Ascending aorta (tissue), 2 donors: Measurements from ENCODE around the gene CDCP1. TPM values are rescaled to one million over a fixed set of nuclear protein-coding genes. Genes with fewer than 3 reads are reported as not detected.
"Not testable (repeated sequence)": the region's sequence is repeated elsewhere in the genome, so short reads cannot be mapped to it uniquely, and the experiment has no call there.

Source experiments
- DNase-seq, 2 donors: peaks; one replicate each; pipeline ENCODE4 v3.0.0-alpha.2; 2019; ENCODE audit warnings: low spot score in 2 of 2
- H3K27ac ChIP-seq, 2 donors: fragments of 200-600 bp; sonication (generic); one replicate each; pipeline ENCODE4 v1.5.1; 2016 to 2017; ENCODE audit warnings: mild to moderate bottlenecking in 1 of 2
- H3K27me3 ChIP-seq: fragments of 200-600 bp; sonication (generic); one replicate; pipeline ENCODE4 v1.5.1; 2017
- H3K36me3 ChIP-seq, 2 donors: fragments of 200-600 bp; sonication (generic); one replicate each; pipeline ENCODE4 v1.5.1; 2016
- H3K4me1 ChIP-seq, 2 donors: fragments of 200-600 bp; sonication (generic); one replicate each; pipeline ENCODE4 v1.5.1; 2016 to 2017; ENCODE audit warnings: mild to moderate bottlenecking in 1 of 2
- H3K4me3 ChIP-seq, 2 donors: fragments of 200-600 bp; sonication (generic); one replicate each; pipeline ENCODE4 v1.5.1; 2016 to 2017; ENCODE audit warnings: mild to moderate bottlenecking in 1 of 2
- H3K9me3 ChIP-seq, 2 donors: fragments of 200-600 bp; sonication (generic); one replicate each; pipeline ENCODE4 v1.5.1; 2016
- intact Hi-C: fragments of 100-400 bp; cut with DNase I; formaldehyde crosslinking; loops from one replicate; pipeline ENCODE4 v1.15.1; 2023
- total RNA-seq: library from RNA; depleted of rRNA; stranded (reverse); fragments of >200 nt; gene quantifications from one replicate; pipeline ENCODE4 v1.1.0, GENCODE V29; 2016
- TF ChIP-seq, protein P1 (sequence below), 3 experiments: fragments of 200-600 bp in 2 of 3; fragments of 450-650 bp in 1 of 3; sonication (generic) in 2 of 3; IDR thresholded peaks; one replicate each; pipeline ENCODE4 v1.5.1; 2016 to 2019; ENCODE audit warnings: antibody characterized with exemption in 3 of 3, mild to moderate bottlenecking in 1 of 3, moderate library complexity in 1 of 3

The CDCP1 gene
- total RNA-seq, 1 donor from 2014 or later = 3.0 TPM

DNA sequence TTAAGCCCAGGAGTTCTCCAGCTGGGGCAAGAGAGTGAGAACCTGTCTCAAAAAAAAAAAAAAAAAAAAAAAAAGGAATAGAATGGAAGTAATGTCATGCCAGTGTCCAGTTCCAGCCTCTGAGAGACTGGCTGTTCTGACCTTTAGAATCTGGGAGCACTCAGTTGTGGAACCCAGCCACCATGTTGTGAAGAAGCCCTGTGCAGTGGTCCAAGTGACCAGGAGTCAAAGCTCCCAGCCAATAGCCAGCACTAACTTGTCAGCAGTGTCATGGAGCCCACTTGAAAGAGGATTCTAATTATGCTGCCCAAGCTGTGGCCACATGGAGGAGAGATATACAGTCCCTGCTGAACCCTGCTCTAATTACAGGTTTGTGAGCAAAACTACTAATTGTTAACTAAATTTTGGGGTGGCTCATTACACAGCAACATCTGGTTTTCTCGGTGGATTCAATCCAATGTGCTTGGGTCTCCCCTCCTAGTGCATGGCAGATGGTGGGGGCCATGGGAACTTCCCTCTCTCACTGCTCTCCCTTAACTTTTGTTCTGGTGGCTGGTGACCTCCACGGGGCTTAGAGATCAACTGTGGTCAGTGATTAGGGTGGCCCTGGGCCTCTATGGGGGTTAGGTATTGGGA is 64.6 kb downstream of the CDCP1 start:
- H3K4me1 ChIP-seq = no peaks in the 10 kb centered on the region
- TF ChIP-seq, protein P1, sequence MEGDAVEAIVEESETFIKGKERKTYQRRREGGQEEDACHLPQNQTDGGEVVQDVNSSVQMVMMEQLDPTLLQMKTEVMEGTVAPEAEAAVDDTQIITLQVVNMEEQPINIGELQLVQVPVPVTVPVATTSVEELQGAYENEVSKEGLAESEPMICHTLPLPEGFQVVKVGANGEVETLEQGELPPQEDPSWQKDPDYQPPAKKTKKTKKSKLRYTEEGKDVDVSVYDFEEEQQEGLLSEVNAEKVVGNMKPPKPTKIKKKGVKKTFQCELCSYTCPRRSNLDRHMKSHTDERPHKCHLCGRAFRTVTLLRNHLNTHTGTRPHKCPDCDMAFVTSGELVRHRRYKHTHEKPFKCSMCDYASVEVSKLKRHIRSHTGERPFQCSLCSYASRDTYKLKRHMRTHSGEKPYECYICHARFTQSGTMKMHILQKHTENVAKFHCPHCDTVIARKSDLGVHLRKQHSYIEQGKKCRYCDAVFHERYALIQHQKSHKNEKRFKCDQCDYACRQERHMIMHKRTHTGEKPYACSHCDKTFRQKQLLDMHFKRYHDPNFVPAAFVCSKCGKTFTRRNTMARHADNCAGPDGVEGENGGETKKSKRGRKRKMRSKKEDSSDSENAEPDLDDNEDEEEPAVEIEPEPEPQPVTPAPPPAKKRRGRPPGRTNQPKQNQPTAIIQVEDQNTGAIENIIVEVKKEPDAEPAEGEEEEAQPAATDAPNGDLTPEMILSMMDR (IDR thresholded peaks at IDR 0.05) = no peak
- no peaks in the 10 kb centered on the region for H3K27me3 ChIP-seq
- H3K4me3 ChIP-seq = no peak overlapping the region
- no peaks in the 10 kb centered on the region for H3K9me3 ChIP-seq
- no peaks in the 10 kb centered on the region for H3K36me3 ChIP-seq
- DNase-seq = no peak
- H3K27ac ChIP-seq = peak overlapping the region; percentile 10 to 52
- intact Hi-C loops = no loop called here

DNA sequence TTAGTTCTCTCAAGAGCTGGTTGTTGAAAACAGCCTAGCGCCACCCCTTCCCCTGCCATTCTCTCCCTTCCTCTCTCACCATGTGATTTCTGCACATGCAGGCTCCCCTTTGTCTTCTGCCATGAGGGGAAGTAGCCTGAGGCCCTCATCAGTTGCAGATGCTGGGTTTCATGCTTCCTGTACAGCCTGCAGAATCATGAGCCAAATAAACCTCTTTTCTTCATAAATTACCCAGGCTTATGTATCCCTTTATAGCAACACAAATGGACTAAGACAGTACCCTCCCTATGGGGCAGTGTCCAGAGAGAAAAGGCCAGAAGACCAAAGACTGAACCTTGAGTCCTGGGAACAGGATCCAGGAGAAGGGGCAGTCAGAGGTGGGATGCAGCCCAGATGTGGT is 65.4 kb downstream of the CDCP1 start:
- no peak for DNase-seq
- H3K4me1 ChIP-seq = no peaks in the 10 kb centered on the region
- H3K36me3 ChIP-seq = no peaks in the 10 kb centered on the region
- intact Hi-C loops = no loop called here
- TF ChIP-seq, protein P1 (IDR thresholded peaks at IDR 0.05) = no peak
- no peaks in the 10 kb centered on the region for H3K9me3 ChIP-seq
- H3K27me3 ChIP-seq = no peaks in the 10 kb centered on the region
- no peak overlapping the region for H3K27ac ChIP-seq
- no peak overlapping the region for H3K4me3 ChIP-seq

DNA sequence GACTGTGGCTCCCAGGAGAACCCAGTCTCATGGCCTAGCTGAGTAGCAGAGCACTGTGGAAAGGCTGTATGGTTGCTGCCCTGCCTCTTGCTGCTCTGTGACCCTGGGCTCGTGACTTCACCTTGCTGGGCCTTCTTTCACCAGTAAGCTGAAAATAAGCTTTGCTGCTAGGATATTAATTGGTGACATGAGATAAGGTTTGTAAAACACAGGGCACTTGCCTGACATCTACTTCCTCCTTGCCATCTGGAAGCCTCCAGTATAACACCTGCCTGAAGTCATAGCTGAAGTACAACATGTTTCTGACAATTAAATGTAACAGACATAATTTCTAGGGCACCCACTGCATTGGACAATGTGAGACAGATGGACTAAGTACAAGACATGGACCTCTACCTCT is 66.5 kb downstream of the CDCP1 start:
- Histone ChIP-seq H3K9me3 (no peaks in the 10 kb centered on the region), H3K4me1 (no peaks in the 10 kb centered on the region), H3K27me3 (no peaks in the 10 kb centered on the region), H3K27ac (no peak overlapping the region), H3K4me3 (no peak overlapping the region), H3K36me3 (no peaks in the 10 kb centered on the region)
- TF ChIP-seq, protein P1 (IDR thresholded peaks at IDR 0.05) = no peak
- intact Hi-C loops = no loop called here
- no peak for DNase-seq

DNA sequence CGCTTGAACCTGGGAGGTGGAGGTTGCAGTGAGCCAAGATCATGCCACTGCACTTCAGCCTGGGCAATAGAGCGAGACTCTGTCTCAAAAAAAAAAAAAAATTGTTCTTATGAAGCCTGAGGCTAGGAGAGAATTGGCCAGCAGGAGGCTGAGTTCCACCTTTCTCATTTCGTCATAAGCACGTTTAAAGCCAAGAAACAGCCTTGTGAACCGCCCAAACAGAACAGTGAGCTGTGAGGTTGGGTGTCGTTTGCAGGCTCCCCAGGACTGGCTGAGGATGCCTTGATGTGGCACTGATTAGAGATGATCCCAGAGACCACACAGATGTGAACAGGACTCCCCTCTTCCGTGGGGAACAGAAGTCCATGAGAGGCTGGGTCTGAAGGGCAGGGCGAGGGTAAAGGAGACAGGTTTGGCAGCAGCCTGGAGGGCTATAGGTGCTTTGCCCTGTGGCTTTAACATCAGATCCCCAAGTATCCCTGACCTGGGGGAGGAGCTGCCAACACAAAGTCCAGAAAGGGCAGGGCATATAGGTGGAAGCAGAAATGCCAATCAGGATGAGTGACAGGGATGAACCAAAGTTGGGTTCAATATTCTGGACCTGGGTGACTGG is 67.2 kb downstream of the CDCP1 start:
- DNase-seq = no peak
- intact Hi-C loops = no loop called here
- Histone ChIP-seq H3K4me3 (no peak overlapping the region), H3K4me1 (no peaks in the 10 kb centered on the region), H3K9me3 (no peaks in the 10 kb centered on the region), H3K36me3 (no peaks in the 10 kb centered on the region), H3K27ac (no peak overlapping the region), H3K27me3 (no peaks in the 10 kb centered on the region)
- TF ChIP-seq, protein P1 (IDR thresholded peaks at IDR 0.05) = no peak

DNA sequence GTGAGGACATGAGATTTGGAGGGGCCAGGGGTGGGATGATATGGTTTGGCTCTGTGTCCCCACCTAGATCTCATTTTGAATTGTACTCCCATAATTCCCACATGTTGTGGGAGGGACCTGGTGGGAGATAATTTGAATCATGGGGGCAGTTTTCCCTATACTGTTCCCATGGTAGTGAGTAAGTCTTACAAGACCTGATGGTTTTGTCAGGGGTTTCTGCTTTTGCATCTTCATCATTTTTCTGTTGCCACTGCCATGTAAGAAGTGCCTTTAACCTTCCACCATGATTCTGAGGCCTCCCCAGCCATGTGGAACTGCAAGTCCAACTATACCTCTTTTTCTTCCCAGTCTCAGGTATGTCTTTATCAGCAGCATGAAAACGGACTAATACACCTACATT is 67.9 kb downstream of the CDCP1 start:
- H3K4me1 ChIP-seq, intact Hi-C loops, H3K9me3 ChIP-seq, H3K4me3 ChIP-seq, H3K27ac ChIP-seq, H3K27me3 ChIP-seq, DNase-seq, H3K36me3 ChIP-seq: not testable (repeated sequence)

DNA sequence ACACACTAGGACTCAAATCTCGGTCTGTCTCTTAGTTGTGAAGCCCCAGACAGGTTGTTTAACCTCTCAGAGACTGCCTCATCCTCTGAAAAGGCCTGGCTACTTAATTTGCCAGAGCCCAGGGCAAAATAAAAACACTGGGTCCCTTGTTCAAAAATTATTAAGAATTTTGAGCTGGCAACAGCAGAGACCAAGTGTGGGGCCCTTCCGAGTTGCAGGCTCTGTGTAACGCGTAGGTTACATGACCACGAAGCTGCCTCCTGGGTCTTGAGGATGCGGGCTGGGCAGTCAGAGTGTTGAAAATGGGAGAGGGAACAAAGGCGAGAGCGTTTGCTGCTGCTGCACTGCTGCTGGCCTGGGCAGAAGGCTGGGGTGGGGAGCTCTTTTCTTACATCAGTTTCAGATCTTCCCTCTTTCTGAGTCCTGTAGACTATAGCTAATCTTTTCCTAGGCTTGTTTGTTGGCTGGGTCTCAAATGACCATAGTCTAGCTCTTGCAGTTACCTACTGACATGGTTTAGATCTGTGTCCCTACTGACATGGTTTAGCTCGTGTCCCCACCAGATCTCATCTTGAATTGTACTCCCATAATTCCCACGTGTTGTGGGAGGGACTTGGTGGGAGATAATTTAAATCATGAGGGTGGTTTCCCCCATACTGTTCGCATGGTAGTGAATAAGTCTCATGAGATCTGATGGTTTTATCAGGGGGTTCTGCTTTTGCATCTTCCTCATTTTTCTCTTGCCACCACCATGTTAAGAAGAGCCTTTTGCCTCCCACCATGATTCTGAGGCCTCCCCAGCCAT is 70.2 kb downstream of the CDCP1 start:
- DNase-seq = no peak
- Histone ChIP-seq H3K4me3 (no peak overlapping the region), H3K27me3 (no peaks in the 10 kb centered on the region), H3K27ac (no peak overlapping the region), H3K9me3 (no peaks in the 10 kb centered on the region), H3K4me1 (no peaks in the 10 kb centered on the region), H3K36me3 (no peaks in the 10 kb centered on the region)
- intact Hi-C loops = no loop called here
- TF ChIP-seq, protein P1 (IDR thresholded peaks at IDR 0.05) = no peak
